ENCODE measurements around the gene SLC9A3.

Gene SLC9A3

DNA sequence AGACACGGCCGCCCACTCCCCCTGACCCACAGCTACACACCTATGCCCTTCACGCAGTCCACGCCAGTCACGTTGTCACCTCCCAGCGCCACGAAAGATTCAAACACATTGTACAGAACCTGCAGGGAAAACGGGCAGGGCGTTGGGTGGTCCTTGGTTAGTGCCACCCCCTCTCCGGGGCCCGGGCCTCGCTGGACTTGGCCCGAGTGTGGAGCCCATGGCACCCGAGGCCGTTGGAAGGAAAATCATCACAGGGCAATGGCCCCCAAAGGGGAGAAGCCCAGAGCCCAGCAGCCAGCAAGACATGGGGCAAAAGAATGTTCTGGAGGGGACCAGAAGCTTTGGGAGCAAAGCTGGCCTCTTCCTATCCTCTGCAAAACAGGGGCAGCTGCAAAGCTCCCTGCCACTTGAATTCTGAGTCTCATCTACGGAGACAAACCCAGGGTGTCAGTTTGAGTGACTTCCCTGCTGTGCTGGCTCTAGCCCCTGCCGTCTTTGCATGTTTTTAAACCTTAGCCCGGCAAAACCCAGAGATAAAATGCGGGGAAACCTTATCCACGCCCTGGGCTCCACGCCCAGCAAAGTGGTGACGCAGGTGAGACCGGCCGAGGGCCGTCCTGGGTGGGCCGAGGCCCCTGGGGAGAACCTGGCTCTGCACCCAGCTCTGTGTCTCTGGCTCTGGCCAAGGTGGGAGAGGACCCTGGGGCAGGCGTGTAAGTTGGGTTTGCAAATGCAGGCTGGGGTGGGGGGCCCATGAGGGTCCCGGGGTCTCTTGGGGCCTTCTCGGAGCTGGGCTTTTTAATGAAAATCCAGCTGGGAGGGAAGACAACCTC lies 38.9 kb downstream of the SLC9A3 start:
- no peaks in the 10 kb centered on the region; the same call in 1 of the 2 replicates for H3K27me3 ChIP-seq (replicated peaks; ENCODE audit: control insufficient read depth, insufficient read depth, low read length)
- H3K36me3 ChIP-seq (ENCODE audit: control insufficient read depth, insufficient read depth, low read length): no peaks in the 10 kb centered on the region
- H3K4me3 ChIP-seq (replicated peaks; ENCODE audit: low read depth, low read length): no peak overlapping the region
- DNase-seq (ENCODE audit: extremely low read depth, insufficient read length): no peak
- TF ChIP-seq, protein P1, sequence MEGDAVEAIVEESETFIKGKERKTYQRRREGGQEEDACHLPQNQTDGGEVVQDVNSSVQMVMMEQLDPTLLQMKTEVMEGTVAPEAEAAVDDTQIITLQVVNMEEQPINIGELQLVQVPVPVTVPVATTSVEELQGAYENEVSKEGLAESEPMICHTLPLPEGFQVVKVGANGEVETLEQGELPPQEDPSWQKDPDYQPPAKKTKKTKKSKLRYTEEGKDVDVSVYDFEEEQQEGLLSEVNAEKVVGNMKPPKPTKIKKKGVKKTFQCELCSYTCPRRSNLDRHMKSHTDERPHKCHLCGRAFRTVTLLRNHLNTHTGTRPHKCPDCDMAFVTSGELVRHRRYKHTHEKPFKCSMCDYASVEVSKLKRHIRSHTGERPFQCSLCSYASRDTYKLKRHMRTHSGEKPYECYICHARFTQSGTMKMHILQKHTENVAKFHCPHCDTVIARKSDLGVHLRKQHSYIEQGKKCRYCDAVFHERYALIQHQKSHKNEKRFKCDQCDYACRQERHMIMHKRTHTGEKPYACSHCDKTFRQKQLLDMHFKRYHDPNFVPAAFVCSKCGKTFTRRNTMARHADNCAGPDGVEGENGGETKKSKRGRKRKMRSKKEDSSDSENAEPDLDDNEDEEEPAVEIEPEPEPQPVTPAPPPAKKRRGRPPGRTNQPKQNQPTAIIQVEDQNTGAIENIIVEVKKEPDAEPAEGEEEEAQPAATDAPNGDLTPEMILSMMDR (IDR thresholded peaks at IDR 0.05; ENCODE audit: insufficient read depth, low read length, poor library complexity, severe bottlenecking): no peak

DNA sequence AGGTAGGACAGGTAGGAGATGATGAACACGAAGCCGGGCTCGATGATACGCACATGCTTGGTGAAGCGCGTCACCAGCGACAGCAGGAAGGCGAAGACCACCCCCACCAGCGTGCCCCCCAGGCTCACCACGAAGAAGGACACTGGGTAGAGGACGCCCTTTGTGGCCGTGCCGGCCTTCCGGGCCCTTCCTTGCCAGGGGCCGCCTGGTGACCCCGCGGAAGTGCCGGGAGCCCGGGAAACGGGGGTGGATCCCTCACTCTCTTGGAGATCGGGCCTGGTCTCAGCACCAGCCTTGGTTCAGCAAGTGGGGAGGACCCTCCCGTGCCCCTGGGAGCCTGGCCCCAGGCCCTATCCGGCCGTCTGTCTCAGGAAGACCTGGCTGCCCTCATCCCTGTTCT lies 39.7 kb downstream of the SLC9A3 start:
- no peaks in the 10 kb centered on the region; the same call in 1 of the 2 replicates for H3K27me3 ChIP-seq (replicated peaks; ENCODE audit: control insufficient read depth, insufficient read depth, low read length)
- TF ChIP-seq, protein P1 (IDR thresholded peaks at IDR 0.05; ENCODE audit: insufficient read depth, low read length, poor library complexity, severe bottlenecking): no peak
- DNase-seq (ENCODE audit: extremely low read depth, insufficient read length): no peak
- no peak overlapping the region for H3K4me3 ChIP-seq (replicated peaks; ENCODE audit: low read depth, low read length)
- no peaks in the 10 kb centered on the region for H3K36me3 ChIP-seq (ENCODE audit: control insufficient read depth, insufficient read depth, low read length)

DNA sequence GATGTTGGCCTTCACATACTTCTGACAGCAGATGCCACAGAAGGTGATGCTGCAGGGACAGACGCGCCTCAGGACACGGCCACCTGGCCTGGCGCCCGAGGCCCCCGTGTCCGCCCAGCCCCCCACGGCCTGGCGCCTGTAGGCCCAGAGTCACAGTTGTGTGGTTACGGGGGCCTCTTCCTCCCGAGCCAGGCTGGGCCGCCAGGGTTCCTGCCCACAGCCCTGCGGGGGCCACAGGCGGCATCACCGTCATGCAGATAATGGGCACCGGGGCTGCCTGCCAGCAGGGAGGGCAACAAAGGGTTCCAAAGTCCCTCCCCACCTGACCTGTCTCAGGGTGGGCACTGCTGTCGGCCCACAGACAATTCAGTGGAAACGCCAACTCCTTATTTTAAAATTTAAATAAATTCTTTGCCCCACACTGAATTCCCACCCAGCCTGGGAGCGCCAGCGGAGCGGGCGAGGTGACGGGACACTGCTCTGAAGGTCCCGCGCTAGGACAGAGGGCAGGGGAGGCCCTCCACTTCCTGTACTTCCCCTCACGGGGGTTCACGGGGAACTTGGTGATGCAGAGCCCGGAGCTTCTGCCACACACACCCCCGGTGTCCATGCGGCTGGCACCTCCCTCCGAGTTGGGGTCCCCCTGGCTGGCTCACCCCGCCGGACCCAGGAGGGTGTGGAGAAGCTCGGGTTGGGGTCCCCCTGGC lies 40.7 kb downstream of the SLC9A3 start:
- Histone ChIP-seq H3K4me3 (replicated peaks; ENCODE audit: low read depth, low read length) (no peak overlapping the region), H3K27me3 (replicated peaks; ENCODE audit: control insufficient read depth, insufficient read depth, low read length) (no peaks in the 10 kb centered on the region), H3K36me3 (ENCODE audit: control insufficient read depth, insufficient read depth, low read length) (no peaks in the 10 kb centered on the region)
- TF ChIP-seq, protein P1 (IDR thresholded peaks at IDR 0.05; ENCODE audit: insufficient read depth, low read length, poor library complexity, severe bottlenecking): no peak
- DNase-seq (ENCODE audit: extremely low read depth, insufficient read length): no peak

DNA sequence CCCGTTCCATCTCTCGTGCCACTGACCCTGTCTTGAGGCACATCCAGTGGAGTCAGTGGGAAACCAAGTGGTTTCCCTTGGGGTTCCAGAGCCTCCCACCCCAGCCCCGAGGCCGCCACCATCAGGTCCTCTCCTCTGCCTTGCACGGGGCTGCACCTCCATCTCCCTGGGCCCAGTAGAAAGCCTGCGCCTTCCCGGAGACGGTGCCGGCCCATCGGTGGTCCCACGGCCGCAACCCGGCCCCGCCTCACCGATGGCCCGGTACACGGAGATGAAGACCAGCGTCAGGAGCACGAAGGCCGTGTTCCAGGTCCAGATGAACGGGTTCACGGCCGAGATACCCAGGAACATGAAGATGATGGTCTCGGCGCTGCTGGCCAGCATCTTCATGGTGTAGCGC lies 41.2 kb downstream of the SLC9A3 start:
- DNase-seq (ENCODE audit: extremely low read depth, insufficient read length): no peak
- Histone ChIP-seq H3K4me3 (replicated peaks; ENCODE audit: low read depth, low read length) (no peak overlapping the region), H3K36me3 (ENCODE audit: control insufficient read depth, insufficient read depth, low read length) (no peaks in the 10 kb centered on the region), H3K27me3 (replicated peaks; ENCODE audit: control insufficient read depth, insufficient read depth, low read length) (no peaks in the 10 kb centered on the region)
- TF ChIP-seq, protein P1 (IDR thresholded peaks at IDR 0.05; ENCODE audit: insufficient read depth, low read length, poor library complexity, severe bottlenecking): no peak

DNA sequence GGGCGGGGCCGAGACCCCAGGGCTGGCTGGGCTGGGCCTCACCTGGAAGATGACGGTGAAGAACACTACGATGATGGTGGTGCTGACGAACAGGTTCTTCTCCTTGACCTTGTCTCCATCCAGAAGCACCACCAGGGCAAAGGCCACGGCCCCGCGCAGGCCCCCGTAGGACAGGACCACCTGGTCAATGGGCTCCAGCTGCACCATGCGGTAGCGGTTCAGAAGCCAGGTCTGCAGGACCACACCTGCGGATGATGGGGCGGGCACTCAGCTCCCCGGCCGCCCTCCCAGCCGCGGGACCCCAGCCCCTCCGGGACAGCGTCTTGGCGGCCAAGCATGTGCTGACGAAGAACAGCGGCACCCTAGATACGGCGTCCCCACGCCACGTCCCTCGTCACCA lies 41.7 kb downstream of the SLC9A3 start:
- Histone ChIP-seq H3K27me3 (replicated peaks; ENCODE audit: control insufficient read depth, insufficient read depth, low read length) (no peaks in the 10 kb centered on the region), H3K4me3 (replicated peaks; ENCODE audit: low read depth, low read length) (no peak overlapping the region), H3K36me3 (ENCODE audit: control insufficient read depth, insufficient read depth, low read length) (no peaks in the 10 kb centered on the region)
- no peak for DNase-seq (ENCODE audit: extremely low read depth, insufficient read length)
- TF ChIP-seq, protein P1 (IDR thresholded peaks at IDR 0.05; ENCODE audit: insufficient read depth, low read length, poor library complexity, severe bottlenecking): no peak

Measured in GM06990 (cell line).